GM19193 (cell line): ENCODE data around the gene PHF20.

Experiments
- POLR2A ChIP-seq: IDR thresholded peaks from 4 replicates; pipeline ENCODE4 v1.6.1; 2011; ENCODE audit not compliant: insufficient read depth, insufficient read length; ENCODE audit errors: extremely low read depth

Gene PHF20

DNA sequence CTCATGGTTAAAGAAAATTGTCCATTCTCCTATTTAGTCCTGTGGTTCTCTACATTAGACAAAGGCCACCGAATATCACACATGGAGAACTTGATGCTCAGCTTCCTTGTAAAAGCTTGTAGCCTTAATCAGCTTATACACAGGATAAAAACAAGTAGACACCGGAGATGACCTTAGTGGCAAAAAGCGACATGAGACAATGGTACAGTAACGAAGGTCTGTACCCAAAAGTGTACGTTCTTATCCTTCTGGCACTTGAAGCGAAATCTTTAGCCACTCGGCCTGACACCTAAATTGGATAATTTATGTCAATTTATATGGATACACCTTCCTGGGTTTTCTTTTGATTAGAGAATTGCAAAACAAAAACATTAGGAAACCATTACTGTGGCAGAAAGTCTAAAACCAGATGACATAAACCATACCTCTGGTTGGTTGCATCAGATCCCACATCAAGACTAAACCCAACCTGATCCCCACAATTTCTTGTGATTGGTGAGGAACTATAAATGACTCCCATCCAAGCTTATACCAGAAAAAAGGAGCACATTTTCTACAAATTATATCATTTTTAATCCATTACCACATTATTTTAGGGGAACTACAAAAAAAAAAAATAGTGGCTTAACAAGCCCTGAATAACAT, 35.9 kb upstream of the PHF20 start:
- no peak for TF ChIP-seq POLR2A

DNA sequence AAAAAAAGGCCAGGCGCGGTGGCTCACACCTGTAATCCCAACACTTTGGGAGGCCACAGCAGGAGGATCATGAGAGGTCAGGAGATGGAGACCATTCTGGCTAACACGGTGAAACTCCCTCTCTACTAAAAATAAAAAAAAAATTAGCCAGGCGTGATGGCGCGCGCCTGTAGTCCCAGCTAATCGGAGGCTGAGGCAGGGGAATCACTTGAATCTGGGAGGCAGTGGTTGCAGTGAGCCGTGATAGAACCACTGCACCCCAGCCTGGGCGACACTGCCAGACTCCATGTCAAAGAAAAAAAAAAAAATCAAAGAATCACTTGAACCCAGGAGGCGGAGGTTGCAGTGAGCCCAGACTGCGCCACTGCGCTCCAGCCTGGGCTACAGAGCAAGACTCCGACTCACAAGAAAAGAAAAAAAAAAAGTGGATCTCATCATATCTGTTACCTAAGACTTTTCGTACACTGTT, 33.9 kb upstream of the PHF20 start:
- no peak for TF ChIP-seq POLR2A

- TF ChIP-seq POLR2A, result no peak
These were observed 33.2 kb upstream of the PHF20 start for GRCh38 chr20:35738410-35739179.

- TF ChIP-seq POLR2A, result no peak
These were observed 32.3 kb upstream of the PHF20 start for GRCh38 chr20:35739294-35740163.

DNA sequence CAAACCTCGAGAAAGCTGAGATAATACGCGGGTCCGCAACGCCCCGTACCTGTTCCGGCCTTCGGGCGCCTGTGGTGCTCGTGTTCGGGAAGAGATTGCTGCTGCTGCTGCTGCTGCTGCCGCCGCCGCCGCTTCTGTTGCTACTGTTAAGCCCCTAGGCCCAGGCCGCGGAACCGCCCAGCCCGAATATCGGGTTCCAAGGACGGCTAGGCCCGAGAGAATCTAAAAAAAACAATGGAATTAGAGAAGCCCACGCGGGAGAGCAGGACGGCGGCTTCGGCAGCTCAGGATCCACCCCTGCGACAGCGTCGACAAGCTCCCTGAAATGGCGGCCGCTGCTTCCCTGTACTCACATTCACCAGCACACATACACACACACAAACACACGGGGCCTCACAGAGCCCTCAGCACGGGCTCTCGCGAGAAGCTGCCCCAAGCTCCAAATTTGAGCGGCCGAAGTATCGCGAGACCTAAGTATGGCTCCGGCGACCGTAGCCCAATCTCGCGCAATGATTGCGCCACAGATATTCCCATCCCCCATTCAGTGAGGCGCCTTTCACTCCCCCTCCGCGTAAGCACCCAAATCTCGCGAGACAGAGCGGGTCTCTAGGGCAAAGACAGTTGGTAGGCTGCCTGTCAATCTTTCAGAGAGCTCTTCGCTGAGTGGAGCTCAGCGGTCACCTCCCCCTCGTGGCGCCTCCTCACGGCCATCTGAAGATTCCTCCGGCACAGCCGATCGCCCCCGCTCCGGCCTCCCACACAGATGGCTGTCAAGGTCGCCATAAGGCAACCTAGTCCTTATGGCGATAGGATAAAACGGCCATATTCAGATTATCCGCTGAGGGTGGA, 29.7 kb upstream of the PHF20 start, which contains the start of gene RBM39:
TSS of gene RBM39 (minus strand) at position 369 of the 849 bp plus-strand sequence. CDS start 1,386 bp downstream, outside the sequence.
- TF ChIP-seq POLR2A, result peak; percentile 92

DNA sequence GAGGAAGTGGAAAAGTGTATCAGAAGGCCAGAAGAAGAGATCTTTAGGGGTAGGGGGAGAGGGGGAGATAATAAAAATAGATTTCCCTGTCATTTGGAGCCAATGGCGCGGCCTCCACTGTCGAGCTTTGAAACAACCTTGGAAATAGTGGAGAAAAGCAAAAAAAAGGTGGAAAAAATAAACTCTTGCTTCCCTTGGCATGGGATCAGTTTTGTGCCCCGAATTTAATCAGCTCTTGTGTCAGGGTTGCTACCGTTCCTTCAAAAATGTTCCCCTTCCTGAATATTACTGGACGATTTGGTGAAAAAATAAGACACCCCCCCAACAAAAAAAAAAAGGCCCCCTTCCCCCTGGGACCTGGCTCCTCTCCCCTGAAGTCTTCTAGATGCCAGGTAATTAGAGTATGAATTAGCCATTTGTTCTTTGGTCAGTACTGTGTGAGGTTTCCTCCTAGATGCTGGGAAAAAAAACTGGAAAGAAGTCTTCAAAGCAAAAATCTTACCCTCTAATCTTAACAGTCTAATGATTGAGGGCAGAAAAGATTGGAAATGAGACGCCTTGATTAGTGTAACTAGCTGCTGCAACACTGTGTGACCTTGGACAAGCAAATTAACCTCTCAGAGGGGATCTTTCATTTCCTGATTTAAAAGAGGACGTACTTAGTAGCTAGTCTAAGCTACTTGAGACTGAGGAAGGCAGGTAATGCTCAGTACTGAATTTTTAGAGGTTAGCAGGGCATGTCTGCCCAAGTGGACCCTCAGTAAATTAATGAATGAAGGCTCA, 28.9 kb upstream of the PHF20 start:
- TF ChIP-seq POLR2A, result no peak

DNA sequence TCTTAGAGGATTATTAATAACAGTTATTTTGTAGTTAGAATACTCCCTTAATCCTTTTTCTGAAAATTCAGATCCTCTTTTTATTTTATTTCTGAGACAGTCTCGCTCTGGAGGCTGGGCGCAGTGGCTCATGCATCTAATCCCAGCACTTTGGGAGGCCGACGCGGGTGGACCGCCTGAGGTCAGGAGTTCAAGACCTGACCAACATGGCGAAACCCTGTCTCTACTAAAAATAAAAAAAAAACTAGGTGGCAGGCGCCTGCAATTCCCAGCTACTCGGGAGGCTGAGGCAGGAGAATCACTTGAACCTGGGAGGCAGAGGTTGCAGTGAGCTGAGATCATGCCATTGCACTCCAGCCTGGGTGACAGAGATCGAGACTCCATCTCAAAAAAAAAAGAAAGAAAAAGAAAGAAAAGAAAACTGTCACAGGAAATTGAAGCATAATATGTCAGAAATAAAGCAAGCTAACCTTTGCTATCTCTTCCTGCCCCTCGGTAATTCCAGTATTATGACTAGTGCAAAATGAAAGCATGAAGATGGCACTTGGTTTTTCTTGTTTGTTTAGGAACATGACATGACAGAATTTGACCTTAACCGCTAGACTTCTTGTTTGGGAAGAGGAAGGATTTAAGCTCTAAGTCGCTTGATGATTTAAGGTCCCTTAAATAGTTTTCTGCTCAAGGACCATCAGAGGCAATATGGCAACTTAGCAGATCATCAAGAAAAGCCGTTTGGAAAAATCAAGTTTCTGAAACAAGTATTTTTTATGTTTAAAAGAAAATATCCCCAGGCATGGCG, 27.9 kb upstream of the PHF20 start:
- TF ChIP-seq POLR2A, result no peak

DNA sequence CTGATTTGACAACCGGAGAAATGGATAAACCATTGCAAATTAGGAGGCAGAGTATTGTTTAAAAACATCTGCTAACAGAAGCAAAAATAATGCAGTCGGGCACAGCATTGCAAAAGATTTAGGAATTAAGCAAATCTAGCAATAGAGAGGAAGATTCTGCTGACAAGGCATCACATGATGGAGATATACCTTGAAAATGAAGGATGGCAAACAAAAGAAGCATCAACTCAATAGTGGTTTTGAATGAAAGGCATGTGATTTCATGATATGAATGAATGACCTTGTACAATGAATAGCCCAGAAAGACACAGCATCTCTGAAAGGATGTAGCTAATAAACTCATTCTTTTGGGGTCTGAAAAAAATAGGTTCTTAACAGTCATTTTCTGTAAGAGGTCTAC, 21.2 kb upstream of the PHF20 start:
- TF ChIP-seq POLR2A, result no peak

DNA sequence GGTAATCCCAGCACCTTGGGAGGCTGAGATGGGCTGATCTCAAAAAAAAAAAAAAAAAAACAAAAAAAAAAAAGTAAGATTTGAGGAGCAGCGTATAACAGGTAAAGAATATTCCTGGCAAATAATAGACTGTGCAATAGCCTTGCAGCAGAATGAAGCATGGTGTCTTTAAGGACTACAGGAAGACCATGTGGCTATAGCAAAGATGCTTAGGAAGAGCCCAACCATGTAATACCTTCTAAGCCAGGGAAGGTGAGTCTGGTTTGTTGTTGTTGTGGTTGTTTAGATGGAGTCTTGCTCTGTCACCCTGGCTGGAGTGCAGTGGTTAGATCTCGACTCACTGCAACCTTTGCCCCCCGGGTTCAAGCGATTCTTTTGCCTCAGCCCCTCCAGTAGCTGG, 15.4 kb upstream of the PHF20 start:
- TF ChIP-seq POLR2A, result no peak

GRCh38 chr20:35757098-35757705, 14.6 kb upstream of the PHF20 start:
- no peak for TF ChIP-seq POLR2A

DNA sequence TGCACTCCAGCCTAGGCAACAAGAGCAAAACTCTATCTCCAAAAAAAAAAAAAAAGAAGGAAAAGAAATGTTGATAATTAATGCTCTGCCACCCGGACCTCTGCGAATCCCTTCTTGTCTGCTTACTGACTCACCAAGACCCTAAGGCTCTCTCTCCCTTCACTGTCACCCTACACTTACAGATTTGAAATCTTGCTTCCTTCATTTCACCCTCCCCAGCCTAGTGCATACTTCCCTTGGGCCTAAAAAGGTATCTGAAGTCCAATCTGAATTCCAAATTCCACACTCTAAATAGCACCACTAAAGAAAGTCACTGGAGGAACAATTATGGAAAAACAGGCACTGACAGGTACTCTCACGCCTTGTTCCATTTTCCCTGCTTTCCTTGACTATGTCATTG, 9.4 kb upstream of the PHF20 start:
- TF ChIP-seq POLR2A, result no peak

GRCh38 chr20:35766843-35767242, 5.0 kb upstream of the PHF20 start:
- TF ChIP-seq POLR2A, result no peak
